HG02870 (cell line): ENCODE measurements around the gene ZDHHC9.
"Not testable (repeated sequence)": the region's sequence is repeated elsewhere in the genome, so short reads cannot be mapped to it uniquely, and the experiment has no call there.

Experiments
- ATAC-seq: cut with Tn5 transposase; IDR thresholded peaks from one replicate; pipeline ENCODE4 v1.9.1; 2021; ENCODE audit warnings: mild to moderate bottlenecking, moderate library complexity; ENCODE audit not compliant: unreplicated experiment

The ZDHHC9 gene

DNA sequence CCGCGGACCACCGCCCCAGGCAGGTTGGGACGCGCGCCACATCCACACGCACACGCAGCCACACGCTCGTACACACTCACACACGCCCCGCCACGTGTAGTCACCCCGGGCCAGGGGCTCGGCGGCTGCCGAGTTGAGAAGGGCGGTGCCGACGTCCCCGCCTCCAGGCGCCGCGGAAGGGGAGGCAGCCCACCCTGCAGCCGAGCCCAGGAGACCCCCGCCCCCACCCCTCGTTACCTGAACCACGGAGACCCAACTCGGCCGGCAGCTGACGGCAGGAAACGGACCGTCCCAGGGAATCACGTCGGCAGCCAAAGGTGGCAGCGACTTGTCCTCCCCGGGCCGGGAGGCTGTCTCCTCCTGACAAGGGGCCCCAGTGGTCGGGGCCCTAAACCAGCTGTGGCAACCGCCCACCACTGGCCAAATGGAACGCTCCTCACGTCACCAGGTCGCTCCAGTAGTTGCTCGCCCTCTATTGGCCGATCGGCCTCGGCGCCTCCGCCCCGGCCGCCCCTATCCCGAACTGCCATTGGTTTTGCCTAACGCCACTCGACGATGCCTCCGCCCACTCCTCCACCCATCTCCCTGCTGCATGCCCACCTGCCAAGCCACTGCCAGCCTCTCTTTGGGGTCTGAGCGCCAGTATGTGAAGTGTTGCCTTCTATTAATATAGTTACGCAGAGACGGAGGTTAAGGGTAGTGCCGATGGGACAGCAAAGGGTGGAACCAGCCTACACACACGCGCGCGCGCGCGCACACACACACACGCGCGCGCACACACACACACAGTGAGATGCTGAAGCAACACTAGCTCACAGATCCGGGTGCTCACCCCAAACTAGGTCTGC is at the start of gene ZDHHC9:
Gene ZDHHC9, minus strand, starts transcription at position 428 of the 848 bp plus-strand sequence. CDS start 1,941 bp downstream, outside the sequence.
- ATAC-seq, result peak; percentile 99

DNA sequence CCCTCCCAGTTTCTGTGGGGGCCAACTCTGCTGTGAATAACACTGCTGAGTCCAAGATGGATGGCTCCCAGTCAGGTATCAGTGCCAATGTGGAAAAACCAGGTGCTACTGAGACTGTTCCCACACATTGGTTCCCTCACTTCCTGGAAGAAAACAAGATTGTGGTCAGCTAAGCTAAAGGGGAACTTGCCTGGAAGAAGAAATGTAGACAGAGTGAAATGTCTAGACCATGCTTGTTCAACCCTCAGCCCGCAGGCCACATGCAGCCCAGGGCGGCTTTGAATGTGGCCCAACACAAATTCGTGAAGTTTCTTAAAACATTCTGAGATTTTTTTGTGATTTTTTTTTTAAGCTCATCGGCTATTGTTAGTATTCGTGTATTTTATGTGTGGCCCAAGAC is 33.7 kb upstream of the ZDHHC9 start:
- ATAC-seq, result no peak

DNA sequence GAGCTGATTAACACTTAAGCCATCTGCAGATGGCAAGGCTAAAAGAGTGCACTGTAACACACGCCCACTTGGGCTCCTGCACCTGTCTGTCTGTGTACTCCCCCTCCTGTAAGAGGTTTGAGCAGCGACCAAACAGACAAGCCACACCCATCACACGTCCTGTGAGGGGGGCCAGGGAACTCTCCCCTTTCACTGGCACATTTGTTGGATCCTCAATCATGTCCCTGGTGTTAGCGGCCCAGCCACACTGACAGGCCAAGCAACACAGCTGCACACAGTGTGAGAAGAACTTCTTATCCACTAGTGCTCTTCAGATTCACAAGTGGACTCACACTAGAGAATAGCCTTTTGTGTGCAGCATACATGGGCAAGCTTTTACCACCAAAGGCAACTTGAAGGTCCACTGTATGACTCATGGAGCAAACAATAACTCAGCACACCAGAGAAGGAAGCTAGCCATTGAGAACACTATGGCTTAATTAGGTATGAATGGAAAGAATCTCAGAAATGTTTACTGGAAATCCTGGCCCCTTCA is 33.2 kb upstream of the ZDHHC9 start:
- ATAC-seq, result no peak

DNA sequence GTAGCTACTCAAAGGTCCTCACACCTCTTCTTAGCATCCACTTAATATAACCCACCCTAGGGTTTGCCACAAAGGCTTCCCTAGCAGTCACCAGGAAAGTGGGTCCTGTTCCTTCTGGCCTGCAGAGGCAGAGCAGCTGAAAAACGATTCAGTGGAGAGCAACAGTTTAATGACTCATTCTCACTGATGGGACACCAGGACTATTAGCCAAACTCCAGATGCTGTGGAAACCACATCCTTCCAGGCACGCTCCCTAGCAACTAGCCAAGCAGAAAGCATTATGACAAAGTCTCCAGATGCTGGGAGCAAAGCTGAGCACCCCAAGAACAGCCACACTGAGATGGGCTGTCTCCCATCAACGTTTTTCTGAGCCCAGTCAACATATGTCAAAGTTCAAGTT is 32.0 kb upstream of the ZDHHC9 start:
- no peak for ATAC-seq

DNA sequence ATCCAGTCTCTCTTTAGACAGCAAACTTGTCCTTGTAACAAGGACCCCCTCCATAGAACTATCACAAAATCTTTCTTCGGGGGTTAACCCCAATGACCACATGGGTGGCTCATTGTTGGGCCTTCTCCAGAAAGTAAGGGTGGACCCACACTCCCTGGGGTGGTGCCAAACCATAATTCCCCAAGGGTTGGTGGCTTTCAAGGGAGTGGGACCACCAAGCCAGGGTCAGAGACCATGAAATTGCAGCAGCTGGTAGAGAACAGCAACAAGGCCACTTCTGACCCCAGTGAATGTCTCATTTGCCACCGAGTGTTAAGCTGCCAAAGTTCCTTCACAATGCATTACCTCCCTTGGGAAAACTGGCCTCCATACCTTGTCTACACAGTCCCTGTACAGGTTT is 28.8 kb upstream of the ZDHHC9 start:
- ATAC-seq, result no peak

DNA sequence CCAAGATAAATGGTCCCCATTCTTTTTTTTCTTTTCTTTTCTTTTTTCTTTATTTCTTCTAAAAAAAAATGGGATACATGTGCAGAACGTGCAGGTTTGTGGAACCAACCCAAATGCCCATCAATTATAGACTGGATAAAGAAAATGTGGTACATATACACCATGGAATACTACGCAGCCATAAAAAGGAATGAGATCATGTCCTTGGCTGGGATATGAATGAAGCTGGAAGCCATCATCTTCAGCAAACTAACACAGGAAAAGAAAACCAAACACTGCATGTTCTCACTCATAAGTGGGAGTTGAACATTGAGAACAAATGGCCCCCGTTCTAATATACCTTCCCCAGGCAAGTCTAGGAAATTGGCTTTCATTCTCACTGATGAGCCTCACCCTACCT is 22.6 kb upstream of the ZDHHC9 start:
- not testable (repeated sequence) for ATAC-seq

DNA sequence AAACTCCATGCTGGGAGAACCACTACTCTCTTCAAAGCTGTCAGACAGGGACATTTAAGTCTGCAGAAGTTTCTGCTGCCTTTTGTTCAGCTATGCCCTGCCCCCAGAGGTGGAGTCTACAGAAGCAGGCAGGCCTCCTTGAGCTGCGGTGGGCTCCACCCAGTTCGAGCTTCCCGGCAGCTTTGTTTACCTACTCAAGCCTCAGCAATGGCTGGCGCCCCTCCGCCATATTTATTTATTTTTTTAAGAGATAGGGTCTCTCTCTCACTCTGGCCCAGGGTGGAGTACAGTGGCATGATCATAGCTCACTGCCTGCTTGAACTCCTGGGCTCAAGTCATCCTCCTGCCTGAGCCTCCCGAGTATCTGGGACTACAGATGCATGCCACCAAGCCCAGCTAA is 15.4 kb upstream of the ZDHHC9 start:
- ATAC-seq, result not testable (repeated sequence)

DNA sequence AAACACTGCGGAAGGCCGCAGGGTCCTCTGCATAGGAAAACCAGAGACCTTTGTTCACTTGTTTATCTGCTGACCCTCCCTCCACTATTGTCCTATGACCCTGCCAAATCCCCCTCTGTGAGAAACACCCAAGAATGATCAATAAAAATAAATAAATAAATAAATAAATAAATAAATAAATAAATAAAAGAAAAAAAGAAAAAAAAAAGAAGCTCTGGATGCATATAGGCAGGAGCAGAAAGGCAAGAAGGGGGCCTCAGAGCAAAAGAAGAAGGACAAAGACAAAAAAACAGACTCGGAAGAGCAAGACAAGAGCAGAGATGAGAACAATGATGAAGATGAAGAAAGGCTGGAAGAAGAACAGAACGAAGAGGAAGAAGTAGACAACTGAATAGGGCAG is 8.1 kb upstream of the ZDHHC9 start:
- ATAC-seq, result not testable (repeated sequence)

DNA sequence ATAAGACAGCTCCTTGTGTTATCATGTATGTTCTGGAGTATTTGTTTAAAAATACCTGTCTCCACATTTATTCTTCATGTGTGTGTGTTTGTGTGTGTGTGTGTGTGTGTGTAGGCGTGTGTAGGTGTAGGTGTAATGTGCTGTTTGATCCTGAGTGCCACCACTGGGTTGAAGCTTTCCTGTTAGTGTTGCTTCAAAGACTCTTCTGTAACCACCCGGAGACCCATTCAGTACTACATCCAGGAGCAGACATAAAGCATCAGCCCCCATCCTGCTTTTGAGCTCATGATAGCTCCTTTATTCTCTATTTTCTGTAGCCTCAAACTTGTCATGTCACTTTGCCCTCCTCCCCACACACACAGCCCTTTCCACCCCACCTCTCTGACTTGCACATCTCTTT is 3.0 kb upstream of the ZDHHC9 start:
- ATAC-seq, result no peak

DNA sequence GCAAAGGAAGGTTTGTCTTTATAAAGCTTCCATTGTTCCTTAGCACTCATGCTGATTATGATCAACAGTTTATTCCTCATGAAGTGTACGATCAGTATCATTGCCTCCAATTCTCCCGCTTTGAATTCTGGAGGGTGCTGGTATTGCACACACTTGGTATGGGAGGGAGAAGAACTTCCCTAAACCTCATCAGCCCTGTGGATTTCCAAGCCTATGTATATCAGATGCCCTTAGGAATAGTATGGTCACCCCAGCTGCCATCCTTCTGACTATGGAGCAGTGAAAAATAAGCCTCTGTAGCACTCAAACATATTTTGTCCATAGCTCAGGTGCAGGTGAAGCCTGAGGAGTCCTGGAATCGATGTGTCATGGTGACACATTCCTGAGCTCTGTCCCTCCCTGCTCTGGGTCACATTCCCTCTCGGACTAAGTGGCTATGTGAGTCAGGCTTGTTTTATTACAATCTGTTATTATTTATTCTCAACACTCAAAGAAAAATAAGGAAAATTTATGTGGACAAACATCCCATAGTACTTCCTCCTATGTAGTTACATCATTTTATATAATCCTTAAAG is 2.0 kb upstream of the ZDHHC9 start:
- no peak for ATAC-seq

DNA sequence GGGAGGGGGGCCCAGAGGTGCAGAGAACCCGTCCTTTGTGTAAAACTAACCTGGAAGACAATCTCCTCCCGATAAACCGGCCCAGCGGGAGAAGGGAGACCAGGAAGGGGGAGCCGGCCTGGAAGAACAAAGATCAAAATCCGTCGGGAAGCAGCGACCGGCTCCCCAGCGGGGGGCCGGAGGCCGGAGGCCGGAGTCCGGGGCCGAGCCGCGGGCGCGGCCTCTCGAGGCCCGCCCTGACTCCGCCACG is 552 bp downstream of the ZDHHC9 start:
- no peak for ATAC-seq

DNA sequence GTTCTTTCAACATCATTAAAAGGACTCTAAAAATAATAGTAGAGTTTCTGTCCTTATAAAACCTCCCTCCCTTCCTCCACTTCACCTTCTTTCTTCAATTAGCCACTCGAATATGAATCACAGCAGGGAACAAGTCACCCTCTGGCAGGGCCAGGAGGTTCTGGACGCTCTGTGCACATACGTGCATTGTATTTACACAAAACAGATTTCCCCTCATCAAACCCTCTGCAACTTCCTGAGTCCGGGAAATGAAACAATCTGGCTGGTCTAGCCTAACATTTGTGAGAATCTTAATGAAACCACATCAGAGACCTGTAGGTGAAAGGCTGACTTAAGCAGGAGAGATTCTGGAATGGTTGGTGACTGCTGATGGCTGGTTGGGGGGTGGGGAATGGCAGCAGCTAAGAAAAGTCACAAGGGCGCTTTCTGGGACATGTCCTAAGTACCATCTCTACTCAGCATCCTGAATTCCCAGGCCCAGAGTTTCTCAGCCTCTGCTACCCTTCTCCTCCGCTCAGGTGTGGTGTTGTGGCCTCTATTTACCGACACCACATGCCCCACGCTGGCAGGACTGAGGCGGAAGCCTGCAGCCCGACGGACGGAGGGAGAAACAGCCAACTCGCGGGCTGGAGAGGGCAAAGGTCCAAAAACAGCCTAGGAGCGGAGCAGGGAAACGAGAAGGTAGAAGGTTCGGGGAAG is 1.0 kb downstream of the ZDHHC9 start:
- ATAC-seq, result no peak

DNA sequence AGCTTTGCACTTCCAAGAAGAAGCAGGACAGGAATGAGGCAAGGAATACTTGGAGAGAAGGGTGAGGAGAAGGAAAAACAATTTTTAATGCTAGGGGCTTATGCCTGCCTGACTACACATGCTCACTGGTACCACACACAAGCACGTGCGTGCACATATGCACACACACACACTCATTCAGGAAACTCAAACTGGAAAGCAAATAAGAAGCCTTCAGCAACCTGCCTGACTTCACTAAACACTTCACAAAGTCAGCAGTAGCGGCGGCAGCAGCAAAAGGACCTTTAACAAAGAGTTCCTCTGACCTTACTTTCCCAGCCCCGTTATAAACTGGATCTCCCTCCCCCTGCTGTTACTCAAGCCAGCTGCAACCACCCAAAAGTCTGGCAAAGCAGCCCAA is 3.3 kb downstream of the ZDHHC9 start:
- ATAC-seq, result no peak

DNA sequence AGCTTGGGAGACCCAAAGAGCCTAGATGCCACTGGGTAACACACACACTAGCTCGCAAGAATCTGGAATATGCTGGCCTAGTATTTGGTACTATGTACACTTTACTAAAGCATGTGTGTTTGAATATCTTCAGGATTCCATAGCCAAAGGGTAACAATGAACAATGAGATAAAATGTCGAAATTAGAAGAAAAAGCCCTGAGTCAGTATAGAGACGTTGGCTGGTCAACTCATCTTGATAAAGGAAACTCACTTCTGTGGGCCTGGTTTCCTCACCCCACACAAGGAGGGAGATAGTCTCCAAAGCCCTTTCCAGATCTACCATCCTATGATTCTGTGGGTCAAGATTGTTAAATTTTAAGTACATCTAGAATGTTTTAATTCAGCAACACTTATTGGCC is 6.9 kb downstream of the ZDHHC9 start:
- no peak for ATAC-seq

DNA sequence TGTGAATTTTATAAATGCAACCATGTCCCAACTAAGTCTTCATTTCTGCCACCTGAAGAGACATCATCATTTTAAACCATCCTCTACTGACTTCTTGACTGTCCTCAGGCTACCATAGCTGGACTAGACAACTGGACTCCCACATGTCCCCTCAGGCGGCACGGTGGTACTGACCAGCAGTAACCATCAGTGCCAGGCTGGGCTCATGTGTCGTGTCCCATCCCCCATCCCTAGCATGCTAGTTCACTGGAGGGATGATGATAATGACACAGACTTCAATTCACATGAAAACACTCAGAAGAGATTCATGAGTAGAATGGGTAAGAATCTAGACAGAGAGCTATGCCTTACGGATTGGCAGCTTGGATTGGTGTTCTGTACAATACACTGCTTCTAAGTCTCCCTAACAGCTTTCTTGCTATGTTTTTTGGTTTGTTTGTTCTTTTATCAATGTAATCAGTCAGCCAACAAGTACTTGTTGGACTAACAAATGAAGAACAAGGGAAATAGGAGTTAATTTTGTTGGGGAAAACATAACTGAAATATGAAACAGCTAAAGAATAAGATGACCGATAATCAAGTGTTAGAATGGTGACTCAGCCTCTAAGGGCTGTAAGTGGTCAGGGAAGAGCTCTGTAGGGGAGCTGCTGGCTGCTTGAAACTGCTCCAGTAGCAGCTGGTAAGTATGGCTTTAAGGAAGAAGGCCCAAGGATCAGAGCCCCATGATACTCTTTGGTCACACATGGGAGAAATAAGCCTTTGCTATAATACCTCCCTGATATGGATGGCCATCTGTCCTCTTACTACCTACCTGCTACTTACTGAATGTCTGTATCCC is 10.3 kb downstream of the ZDHHC9 start:
- ATAC-seq, result no peak

DNA sequence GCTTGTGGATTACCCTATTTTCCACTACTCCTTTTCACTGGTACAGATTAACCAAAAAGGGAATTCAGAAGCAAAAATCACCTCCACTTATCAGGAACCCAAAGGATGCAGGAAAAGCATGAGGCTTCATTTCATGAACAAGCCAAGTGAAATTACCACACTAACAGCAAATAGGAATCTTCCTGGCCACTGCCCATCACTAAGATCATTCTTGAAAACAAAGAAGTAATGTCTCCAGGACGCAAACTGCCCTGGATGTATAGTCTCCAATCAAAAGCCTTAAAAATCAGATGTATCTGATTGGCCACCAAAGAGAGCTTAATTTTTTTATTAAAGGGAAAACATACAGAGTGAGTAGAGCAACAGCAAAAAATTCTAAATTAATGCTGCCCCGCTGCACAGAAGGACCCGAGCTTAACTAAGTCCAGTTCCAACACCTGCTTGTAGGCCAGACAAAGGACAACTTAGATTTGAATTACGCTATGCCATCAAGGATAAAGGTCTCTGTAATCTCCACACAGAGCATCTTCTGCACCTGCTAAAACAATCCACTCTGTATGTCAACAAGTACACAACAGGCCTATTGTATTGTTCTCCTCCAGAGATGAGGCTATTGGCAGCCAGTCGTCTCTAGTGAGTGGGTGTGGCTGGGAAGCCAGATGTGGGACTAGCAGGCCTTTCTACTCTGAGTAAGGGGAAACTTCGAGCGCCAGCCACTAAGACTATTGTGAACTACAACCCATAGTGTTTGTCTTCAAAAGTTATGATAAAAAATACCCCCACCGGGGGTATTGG is 12.4 kb downstream of the ZDHHC9 start:
- no peak for ATAC-seq

DNA sequence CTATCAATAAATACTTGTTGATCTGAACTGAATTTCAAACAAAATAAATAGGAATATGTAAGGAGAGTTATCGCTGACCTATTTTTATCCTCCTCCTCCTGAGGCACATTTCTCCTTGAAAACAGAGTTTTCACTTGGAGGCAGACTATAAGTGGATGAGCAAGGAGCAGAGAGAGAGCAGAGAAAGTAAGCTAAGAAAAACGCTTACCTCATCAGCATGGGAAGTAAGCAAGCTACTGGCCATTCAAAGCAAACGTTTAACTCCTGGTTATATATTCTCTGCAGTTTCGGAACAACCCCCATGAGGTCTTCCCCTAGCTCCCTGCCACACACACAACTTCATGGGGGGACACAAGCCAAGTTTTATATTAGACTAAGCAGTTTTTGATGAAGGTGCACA is 13.2 kb downstream of the ZDHHC9 start:
- ATAC-seq, result no peak

DNA sequence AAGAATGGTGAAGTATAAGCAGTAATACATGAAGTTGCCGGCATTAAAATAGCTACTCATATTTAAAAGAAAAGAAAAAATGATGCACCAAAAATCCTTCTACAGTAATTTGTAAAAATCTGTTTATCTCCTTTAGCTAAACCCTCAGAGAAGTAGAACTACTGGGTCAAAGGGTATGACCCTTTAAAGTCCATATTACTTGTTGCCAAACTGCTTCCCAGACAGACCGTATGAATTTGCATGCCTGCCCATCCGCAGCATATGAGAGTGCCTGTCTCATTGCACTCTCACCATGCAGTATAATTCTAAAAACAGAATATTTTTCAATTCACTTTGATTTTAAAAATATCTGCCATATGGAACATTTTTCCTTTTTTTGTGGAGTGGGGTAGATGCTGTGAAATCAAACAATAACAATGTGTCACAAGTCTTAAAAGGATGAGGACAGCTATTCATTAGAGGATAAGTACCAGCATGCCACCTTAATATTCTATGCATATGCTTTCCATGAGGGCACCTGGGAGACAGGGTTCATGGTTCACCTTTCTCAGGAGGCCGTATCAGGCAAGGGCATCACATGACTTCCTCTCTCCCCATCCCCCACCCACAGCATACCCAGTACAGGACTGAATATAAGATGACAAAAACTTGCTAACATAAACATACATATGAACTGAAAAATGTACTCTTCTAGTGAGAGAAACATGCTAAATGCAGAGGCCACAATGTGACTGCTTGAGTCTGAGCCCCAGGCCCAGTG is 17.8 kb downstream of the ZDHHC9 start:
- ATAC-seq, result no peak

DNA sequence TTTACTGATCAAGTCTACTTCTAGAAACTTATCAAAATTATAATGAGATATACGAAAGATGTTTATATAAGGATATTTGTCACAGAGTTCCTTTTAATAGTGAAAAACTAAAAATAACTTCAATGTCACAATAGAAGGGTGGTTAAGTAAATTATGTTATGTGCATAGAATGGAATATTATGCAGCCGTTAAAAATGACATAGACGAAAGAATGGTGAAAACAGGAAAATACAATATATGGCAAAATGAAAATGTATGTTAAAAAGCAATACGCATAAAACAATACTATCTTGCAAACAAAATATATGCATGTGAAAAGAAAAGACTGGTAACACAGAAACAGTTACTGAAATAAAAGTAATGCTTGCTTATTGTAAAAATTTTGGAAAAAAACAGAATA is 19.1 kb downstream of the ZDHHC9 start:
- no peak for ATAC-seq

DNA sequence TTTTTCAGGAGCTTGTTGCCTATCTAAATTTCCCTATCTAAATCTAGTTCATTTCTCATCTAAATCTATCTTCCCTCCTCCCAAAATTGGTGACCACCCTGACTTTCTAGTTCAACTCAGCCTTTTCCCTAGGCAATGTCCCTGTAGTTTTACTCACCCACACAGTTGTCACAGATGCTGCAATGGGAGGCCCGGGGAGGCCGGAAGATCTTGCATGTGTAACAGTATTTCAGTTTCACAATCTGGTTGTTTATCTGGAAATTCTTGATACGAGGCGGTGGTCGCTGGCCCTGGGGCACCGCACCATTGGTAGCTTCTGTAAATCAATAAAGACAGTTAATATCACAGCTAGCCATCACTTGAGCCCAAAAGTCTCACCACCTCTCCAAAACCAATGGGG is 20.2 kb downstream of the ZDHHC9 start:
- no peak for ATAC-seq
